ENCODE data around the gene CCDC159. TPM values are rescaled to one million over a fixed set of nuclear protein-coding genes. Genes with fewer than 3 reads are reported as not detected.
A peak's percentile ranks its signal among the peaks of the same experiment; 100 is the strongest.

Gene CCDC159
- total and polyA plus RNA-seq, 2 of the 4 experiments (the other 2 are of a cell fraction): 4.7 to 14.0 TPM

DNA sequence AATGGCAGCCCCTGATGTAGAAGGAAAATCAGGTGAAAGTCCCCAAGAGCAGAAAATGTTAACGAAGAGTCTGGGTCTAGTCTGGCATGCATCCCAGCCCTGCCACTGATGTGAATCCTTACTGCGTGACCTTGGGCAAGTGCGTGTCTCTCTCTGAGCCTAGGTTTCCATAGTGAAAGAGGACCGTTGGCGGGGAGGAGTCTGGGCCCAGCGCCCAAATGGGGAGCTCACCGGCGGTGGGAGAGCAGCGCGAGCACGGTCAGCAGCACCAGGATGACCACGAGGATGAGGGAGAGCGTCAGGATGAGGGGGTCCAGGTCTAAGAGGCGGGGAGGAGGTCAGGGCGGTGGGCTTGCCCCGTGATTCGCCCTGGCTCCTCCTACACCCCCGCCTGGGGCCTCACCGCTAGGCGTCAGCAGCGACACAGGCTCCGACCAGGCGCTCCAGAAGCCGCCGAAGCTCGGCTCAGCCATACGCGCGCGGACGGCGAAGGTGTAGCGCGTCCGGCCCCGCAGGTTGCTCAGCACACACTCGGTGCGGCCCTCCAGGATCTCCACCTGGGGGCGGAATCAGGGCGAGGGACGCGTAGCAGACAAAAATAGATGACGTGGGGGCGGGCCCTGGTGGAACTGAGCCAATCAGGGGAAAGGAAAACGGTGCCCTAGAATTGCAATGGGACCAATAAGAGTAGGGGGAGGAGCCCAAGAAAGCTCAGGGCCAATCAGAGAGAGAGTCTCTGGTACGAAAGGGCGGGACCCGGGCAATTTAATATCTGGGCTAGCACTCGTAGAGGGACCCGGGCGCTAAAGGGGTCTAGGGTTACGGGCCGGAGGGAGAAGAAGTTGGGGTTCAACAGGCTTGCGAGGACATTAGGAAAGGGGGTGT lies 34.6 kb downstream of the CCDC159 start:
- H3K4me1 ChIP-seq (ENCODE audit: control insufficient read depth, insufficient read depth, low read length): peaks cover 20% of the 10 kb centered on the region
- peak; percentile 70; the same call in 1 of the 2 replicates for TF ChIP-seq MAZ (IDR thresholded peaks at IDR 0.05; ENCODE audit: borderline replicate concordance, low read depth, low read length)
- peak; percentile 91 for TF ChIP-seq POLR2A (IDR thresholded peaks at IDR 0.05; ENCODE audit: low read depth, low read length)
- TF ChIP-seq CHD1 (IDR thresholded peaks at IDR 0.05; ENCODE audit: low read depth, low read length): no peak
- TF ChIP-seq, protein P1, sequence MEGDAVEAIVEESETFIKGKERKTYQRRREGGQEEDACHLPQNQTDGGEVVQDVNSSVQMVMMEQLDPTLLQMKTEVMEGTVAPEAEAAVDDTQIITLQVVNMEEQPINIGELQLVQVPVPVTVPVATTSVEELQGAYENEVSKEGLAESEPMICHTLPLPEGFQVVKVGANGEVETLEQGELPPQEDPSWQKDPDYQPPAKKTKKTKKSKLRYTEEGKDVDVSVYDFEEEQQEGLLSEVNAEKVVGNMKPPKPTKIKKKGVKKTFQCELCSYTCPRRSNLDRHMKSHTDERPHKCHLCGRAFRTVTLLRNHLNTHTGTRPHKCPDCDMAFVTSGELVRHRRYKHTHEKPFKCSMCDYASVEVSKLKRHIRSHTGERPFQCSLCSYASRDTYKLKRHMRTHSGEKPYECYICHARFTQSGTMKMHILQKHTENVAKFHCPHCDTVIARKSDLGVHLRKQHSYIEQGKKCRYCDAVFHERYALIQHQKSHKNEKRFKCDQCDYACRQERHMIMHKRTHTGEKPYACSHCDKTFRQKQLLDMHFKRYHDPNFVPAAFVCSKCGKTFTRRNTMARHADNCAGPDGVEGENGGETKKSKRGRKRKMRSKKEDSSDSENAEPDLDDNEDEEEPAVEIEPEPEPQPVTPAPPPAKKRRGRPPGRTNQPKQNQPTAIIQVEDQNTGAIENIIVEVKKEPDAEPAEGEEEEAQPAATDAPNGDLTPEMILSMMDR (conservative IDR thresholded peaks at IDR 0.05; ENCODE audit: low read depth, low read length): peak; percentile 53
- peak; percentile 43; the same call in 1 of the 2 replicates for TF ChIP-seq RAD21 (IDR thresholded peaks at IDR 0.05; ENCODE audit: low read length)
- peak; percentile 28; the same call in 1 of the 2 replicates for TF ChIP-seq SMC3 (IDR thresholded peaks at IDR 0.05; ENCODE audit: low read depth, low read length)
- TF ChIP-seq NFE2L2 (IDR thresholded peaks at IDR 0.05; ENCODE audit: low read depth, low read length): no peak
- 0 out of 2 replicates have a peak, but pooled peaks have one; percentile 15 for TF ChIP-seq FOS (IDR thresholded peaks at IDR 0.05; ENCODE audit: low read depth, low read length)
- no peak for TF ChIP-seq MXI1 (IDR thresholded peaks at IDR 0.05; ENCODE audit: borderline replicate concordance, low read depth, low read length)
- no peaks in the 10 kb centered on the region for H3K36me3 ChIP-seq (ENCODE audit: control insufficient read depth, insufficient read depth, low read length)
- H3K18ac ChIP-seq (ENCODE audit: low read depth, low read length): peak overlapping the region; percentile 43
- 1% methylated on average over 34 of the region's 54 CpGs; no CpG with 5 or more reads in 1 of the 2 experiments for WGBS, 2 experiments (ENCODE audit: extremely low coverage in 2 of 2, insufficient read length in 1 of 2)
- peak overlapping the region; percentile 62 for H3K27ac ChIP-seq (ENCODE audit: insufficient read depth, low read length)
- no TSS peak for BruUV-seq (replicated peaks)
- no peaks in the 10 kb centered on the region; the same call in 1 of the 2 replicates for H3K27me3 ChIP-seq (ENCODE audit: control insufficient read depth, insufficient read depth, low read length)
- H3K4me2 ChIP-seq (ENCODE audit: low read depth, low read length): peak overlapping the region; percentile 97
- peak overlapping the region; percentile 86 for H3K4me3 ChIP-seq (ENCODE audit: insufficient read depth, low read depth, low read length)
- peak overlapping the region; percentile 51 for H2AK5ac ChIP-seq (ENCODE audit: low read depth, low read length)
- H3K4ac ChIP-seq (ENCODE audit: low read depth, low read length): peak overlapping the region; percentile 29
- in situ Hi-C loops (cut with MboI; ENCODE audit: low sequenced_read_pairs): no loop called here
- H3K79me1 ChIP-seq (ENCODE audit: low read depth in 1 of 2, low read length in 2 of 2): peaks cover 8 to 25% of the 10 kb centered on the region in 2 experiments
- H3K23ac ChIP-seq (ENCODE audit: low read depth, low read length): peak overlapping the region; percentile 41; the same call in 1 of the 2 replicates
- POLR2A ChIA-PET (ENCODE audit: unreplicated experiment): interaction anchor here (0.5 to 1.3 kb wide), 4 partner anchors 11 to 87 kb away, joined by 3 to 14 read pairs (median 4); no protein-coding TSS in a partner anchor
- ATAC-seq (ENCODE audit: low read depth): peak; percentile 88
- intact Hi-C loops (cut with micrococcal nuclease): loop anchor here (1.0 to 5.0 kb wide), 3 partner anchors 41 to 102 kb away; no protein-coding TSS in a partner anchor
- H3K14ac ChIP-seq (replicated peaks; ENCODE audit: low read depth, low read length): 0 out of 2 replicates have a peak overlapping the region, but pooled peaks have one; percentile 4
- H4K5ac ChIP-seq (ENCODE audit: low read depth, low read length): peak overlapping the region; percentile 60; the same call in 1 of the 2 replicates
- H3K56ac ChIP-seq (ENCODE audit: extremely low read depth, insufficient read depth, low read length): no peak overlapping the region
- peak overlapping the region; percentile 81 for H2BK5ac ChIP-seq (ENCODE audit: low read depth, low read length, poor library complexity, severe bottlenecking)
- H3K9me1 ChIP-seq (ENCODE audit: insufficient read depth, low read length): peaks cover 23% of the 10 kb centered on the region
- peak overlapping the region; percentile 68 for H2AK9ac ChIP-seq (replicated peaks; ENCODE audit: low read depth, low read length, poor library complexity)
- peak overlapping the region; percentile 65 for H3K9ac ChIP-seq (ENCODE audit: low read depth, low read length)
- H4K91ac ChIP-seq (ENCODE audit: insufficient read depth, low read depth, low read length): peak overlapping the region; percentile 81; the same call in 1 of the 2 replicates
- no peaks in the 10 kb centered on the region for H3K9me3 ChIP-seq (ENCODE audit: control insufficient read depth, insufficient read depth, low read length)
- CTCF ChIA-PET: interaction anchor here (0.5 to 2.9 kb wide), 17 partner anchors 11 to 178 kb away, joined by 3 to 9 read pairs (median 4); partner anchors contain the start of genes ELOF1, ODAD3 and PRKCSH
- H4K20me1 ChIP-seq (ENCODE audit: insufficient read depth, low read length): peaks cover 11% of the 10 kb centered on the region; the same call in 1 of the 2 replicates
- peak overlapping the region; percentile 96 for H2AFZ ChIP-seq (replicated peaks; ENCODE audit: low read length, poor library complexity)
- peak overlapping the region; percentile 22; the same call in 1 of the 3 replicates for H2BK15ac ChIP-seq (ENCODE audit: low read depth, low read length)
- no peak overlapping the region for H2BK20ac ChIP-seq (ENCODE audit: low read depth, low read length)
- H4K8ac ChIP-seq (ENCODE audit: low read depth in 2 of 2, low read length in 2 of 2): peak overlapping the region; percentile 9 to 71; a peak in 2 of 4 replicates
- DNase-seq: peak; percentile 93
- dilution Hi-C loops (cut with HindIII; ENCODE audit: low sequenced_read_pairs, unreplicated experiment): no loop called here
- H2BK120ac ChIP-seq (ENCODE audit: low read depth, low read length): peak overlapping the region; percentile 45

Measured in IMR-90 (cell line).